SIG-M5 treated with dmso at 0.1 percent for 504 hours (cell line): ENCODE data around the gene ARHGDIA.

ENCODE experiments used
- DNase-seq: peaks from one replicate; lab custom pipeline; 2025; ENCODE audit not compliant: unreplicated experiment; lab: John Stamatoyannopoulos, UW

The ARHGDIA gene

GRCh38 chr17:81865733-81866439 is 5.3 kb downstream of the ARHGDIA start:
- no peak for DNase-seq

GRCh38 chr17:81865358-81865732 is 5.8 kb downstream of the ARHGDIA start:
- no peak for DNase-seq

GRCh38 chr17:81863833-81864768 is 7.0 kb downstream of the ARHGDIA start:
- no peak for DNase-seq

GRCh38 chr17:81863123-81863675 is 7.9 kb downstream of the ARHGDIA start:
- no peak for DNase-seq

GRCh38 chr17:81860756-81861568 is 10.2 kb downstream of the ARHGDIA start:
- peak; percentile 100 for DNase-seq

GRCh38 chr17:81859906-81860755 is 11.0 kb downstream of the ARHGDIA start, which contains the start of gene P4HB:
TSS of gene P4HB (minus strand) at chr17:81860535. CDS start at chr17:81860471, 64 bp downstream.
- DNase-seq: no peak

- peak; percentile 54 for DNase-seq
Measured at GRCh38 chr17:81858967-81859905, 11.9 kb downstream of the ARHGDIA start.

- DNase-seq: peak; percentile 43
Measured at GRCh38 chr17:81858170-81858966, 12.8 kb downstream of the ARHGDIA start.

GRCh38 chr17:81854974-81855774 is 16.0 kb downstream of the ARHGDIA start:
- DNase-seq: no peak

GRCh38 chr17:81852237-81852636 is 18.9 kb downstream of the ARHGDIA start:
- no peak for DNase-seq

- no peak for DNase-seq
Measured at GRCh38 chr17:81851423-81851822, 19.7 kb downstream of the ARHGDIA start.

- DNase-seq: no peak
Measured at GRCh38 chr17:81849457-81849856, 21.7 kb downstream of the ARHGDIA start.

GRCh38 chr17:81846743-81847689 is 24.1 kb downstream of the ARHGDIA start:
- DNase-seq: no peak

- DNase-seq: no peak
Measured at GRCh38 chr17:81845881-81846742, 25.0 kb downstream of the ARHGDIA start.

GRCh38 chr17:81845361-81845760 is 25.8 kb downstream of the ARHGDIA start:
- DNase-seq: no peak
